ENCODE results near the gene ZNF19.

The ZNF19 gene

GRCh38 chr16:71440669-71441347 is 48.3 kb downstream of the ZNF19 start:
- no peak for TF ChIP-seq CTCF (IDR thresholded peaks at IDR 0.05; ENCODE audit: poor library complexity, severe bottlenecking)
- Histone ChIP-seq H3K27ac (ENCODE audit: poor library complexity, severe bottlenecking) (no peak overlapping the region), H3K4me1 (ENCODE audit: insufficient read depth, poor library complexity, severe bottlenecking) (no peaks in the 10 kb centered on the region), H3K27me3 (ENCODE audit: insufficient read depth, poor library complexity, severe bottlenecking) (no peaks in the 10 kb centered on the region), H3K36me3 (ENCODE audit: low read depth) (no peaks in the 10 kb centered on the region), H3K9me3 (ENCODE audit: severe bottlenecking) (peaks cover 5% of the 10 kb centered on the region), H3K4me3 (ENCODE audit: severe bottlenecking) (no peak overlapping the region)
- no peak for DNase-seq (ENCODE audit: low spot score)
- 0 out of 3 replicates have a peak, but pooled peaks have one; percentile 27 for ATAC-seq (ENCODE audit: low read depth)

GRCh38 chr16:71439523-71439922 is 49.6 kb downstream of the ZNF19 start:
- DNase-seq (ENCODE audit: low spot score): no peak

GRCh38 chr16:71436473-71436872 is 52.7 kb downstream of the ZNF19 start:
- no peak for TF ChIP-seq CTCF (IDR thresholded peaks at IDR 0.05; ENCODE audit: poor library complexity, severe bottlenecking)
- Histone ChIP-seq H3K4me1 (ENCODE audit: insufficient read depth, poor library complexity, severe bottlenecking) (no peaks in the 10 kb centered on the region), H3K9me3 (ENCODE audit: severe bottlenecking) (no peaks in the 10 kb centered on the region), H3K27me3 (ENCODE audit: insufficient read depth, poor library complexity, severe bottlenecking) (no peaks in the 10 kb centered on the region), H3K27ac (ENCODE audit: poor library complexity, severe bottlenecking) (no peak overlapping the region), H3K4me3 (ENCODE audit: severe bottlenecking) (no peak overlapping the region), H3K36me3 (ENCODE audit: low read depth) (no peaks in the 10 kb centered on the region)
- no peak for DNase-seq (ENCODE audit: low spot score)
- no peak for ATAC-seq (ENCODE audit: low read depth)

More at GRCh38 chr16:71439523-71439922, 49.6 kb downstream of the ZNF19 start:
- no peak for ATAC-seq (ENCODE audit: low read depth)
- Histone ChIP-seq H3K9me3 (ENCODE audit: severe bottlenecking) (no peaks in the 10 kb centered on the region), H3K4me1 (ENCODE audit: insufficient read depth, poor library complexity, severe bottlenecking) (no peaks in the 10 kb centered on the region), H3K27me3 (ENCODE audit: insufficient read depth, poor library complexity, severe bottlenecking) (no peaks in the 10 kb centered on the region), H3K36me3 (ENCODE audit: low read depth) (no peaks in the 10 kb centered on the region), H3K27ac (ENCODE audit: poor library complexity, severe bottlenecking) (no peak overlapping the region), H3K4me3 (ENCODE audit: severe bottlenecking) (no peak overlapping the region)
- no peak for TF ChIP-seq CTCF (IDR thresholded peaks at IDR 0.05; ENCODE audit: poor library complexity, severe bottlenecking)

GRCh38 chr16:71432906-71433305 is 56.2 kb downstream of the ZNF19 start:
- ATAC-seq (ENCODE audit: low read depth) (no peak), DNase-seq (ENCODE audit: low spot score) (no peak)
- H3K27ac ChIP-seq (ENCODE audit: poor library complexity, severe bottlenecking): no peak overlapping the region
- H3K4me3 ChIP-seq (ENCODE audit: severe bottlenecking): no peak overlapping the region
- H3K4me1 ChIP-seq (ENCODE audit: insufficient read depth, poor library complexity, severe bottlenecking): no peaks in the 10 kb centered on the region
- TF ChIP-seq CTCF (IDR thresholded peaks at IDR 0.05; ENCODE audit: poor library complexity, severe bottlenecking): no peak
- H3K9me3 ChIP-seq (ENCODE audit: severe bottlenecking): peaks cover 6% of the 10 kb centered on the region
- no peaks in the 10 kb centered on the region for H3K27me3 ChIP-seq (ENCODE audit: insufficient read depth, poor library complexity, severe bottlenecking)
- H3K36me3 ChIP-seq (ENCODE audit: low read depth): no peaks in the 10 kb centered on the region

- ATAC-seq (ENCODE audit: low read depth) (no peak), DNase-seq (ENCODE audit: low spot score) (no peak)
- H3K27me3 ChIP-seq (ENCODE audit: insufficient read depth, poor library complexity, severe bottlenecking): no peaks in the 10 kb centered on the region
- no peak overlapping the region for H3K4me3 ChIP-seq (ENCODE audit: severe bottlenecking)
- H3K4me1 ChIP-seq (ENCODE audit: insufficient read depth, poor library complexity, severe bottlenecking): no peaks in the 10 kb centered on the region
- peaks cover 6% of the 10 kb centered on the region for H3K9me3 ChIP-seq (ENCODE audit: severe bottlenecking)
- TF ChIP-seq CTCF (IDR thresholded peaks at IDR 0.05; ENCODE audit: poor library complexity, severe bottlenecking): no peak
- H3K36me3 ChIP-seq (ENCODE audit: low read depth): no peaks in the 10 kb centered on the region
- H3K27ac ChIP-seq (ENCODE audit: poor library complexity, severe bottlenecking): no peak overlapping the region
These were observed 57.1 kb downstream of the ZNF19 start for GRCh38 chr16:71431991-71432390.

Measured in RWPE2 (cell line).